Measurements from ENCODE around the gene DOK1. TPM values are rescaled to one million over a fixed set of nuclear protein-coding genes. Genes with fewer than 3 reads are reported as not detected.
A peak's percentile ranks its signal among the peaks of the same experiment; 100 is the strongest.

Gene DOK1
- 12.0 TPM for total RNA-seq (ENCODE audit: insufficient read depth, low replicate concordance)

DNA sequence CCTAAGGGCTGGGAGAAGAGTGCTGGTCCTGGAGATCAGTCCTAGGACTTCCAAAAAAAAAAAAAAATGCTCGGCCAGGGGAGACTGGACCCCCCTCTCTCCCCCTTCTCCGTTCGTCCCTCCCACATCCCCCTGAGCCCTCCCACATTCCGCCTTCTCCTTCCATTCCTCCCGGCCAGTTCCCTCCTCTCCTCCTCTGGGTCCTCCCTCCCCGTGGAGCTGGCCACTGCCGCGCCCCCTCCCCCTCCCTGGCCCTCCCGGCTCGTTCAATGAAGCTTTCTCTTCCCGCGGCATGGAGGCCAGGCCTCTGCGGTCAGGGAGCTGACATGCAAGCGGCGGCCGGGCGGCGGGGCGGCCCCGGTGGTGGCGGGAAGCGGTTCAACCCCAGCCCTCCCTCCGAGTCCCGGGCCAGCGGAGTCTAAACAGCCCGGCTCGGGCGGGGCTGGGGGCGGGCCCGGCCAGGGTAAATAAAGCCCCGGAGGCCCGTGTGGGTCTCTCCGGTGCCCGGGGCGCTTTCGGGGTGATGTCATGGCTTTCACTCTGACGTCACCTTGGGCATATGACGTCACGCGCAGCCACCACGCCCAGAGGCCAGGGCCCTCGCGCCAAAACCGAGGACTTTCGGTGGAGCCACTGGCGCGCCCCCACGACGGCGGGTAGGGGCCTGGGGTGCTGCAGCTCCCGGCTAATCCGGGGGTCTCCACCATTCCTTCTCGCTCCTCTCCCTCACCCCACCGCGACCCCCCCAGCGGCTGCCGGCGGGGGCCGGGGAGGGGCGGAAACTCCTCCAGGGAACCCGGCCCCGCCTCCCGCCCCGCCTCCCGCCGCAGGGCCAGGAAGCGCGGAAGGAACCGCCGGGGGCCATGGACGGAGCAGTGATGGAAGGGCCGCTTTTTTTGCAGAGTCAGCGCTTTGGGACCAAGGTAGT is at the start of gene DOK1, which contains the start of gene LOXL3:
DOK1 (plus strand) TSS at position 829 of the 928 bp plus-strand sequence; CDS start at position 864, 35 bp downstream.
LOXL3 (minus strand) TSS at position 51 of the 928 bp plus-strand sequence. CDS start 1,308 bp downstream, outside the sequence.
- peak; percentile 96 for DNase-seq (ENCODE audit: low spot score)

GRCh38 chr2:74505448-74506246 is 48.9 kb upstream of the DOK1 start:
- DNase-seq (ENCODE audit: low spot score), result no peak

- DNase-seq (ENCODE audit: low spot score), result peak; percentile 99
Observed at GRCh38 chr2:74507145-74507925, 47.2 kb upstream of the DOK1 start, which contains the start of gene PCGF1. Gene PCGF1 (minus strand): TSS chr2:74507695. CDS start chr2:74507668, 27 bp downstream.

GRCh38 chr2:74507926-74508520 is 46.5 kb upstream of the DOK1 start:
- DNase-seq (ENCODE audit: low spot score), result peak; percentile 29

- no peak for DNase-seq (ENCODE audit: low spot score)
Observed at GRCh38 chr2:74510272-74510671, 44.2 kb upstream of the DOK1 start.

DNA sequence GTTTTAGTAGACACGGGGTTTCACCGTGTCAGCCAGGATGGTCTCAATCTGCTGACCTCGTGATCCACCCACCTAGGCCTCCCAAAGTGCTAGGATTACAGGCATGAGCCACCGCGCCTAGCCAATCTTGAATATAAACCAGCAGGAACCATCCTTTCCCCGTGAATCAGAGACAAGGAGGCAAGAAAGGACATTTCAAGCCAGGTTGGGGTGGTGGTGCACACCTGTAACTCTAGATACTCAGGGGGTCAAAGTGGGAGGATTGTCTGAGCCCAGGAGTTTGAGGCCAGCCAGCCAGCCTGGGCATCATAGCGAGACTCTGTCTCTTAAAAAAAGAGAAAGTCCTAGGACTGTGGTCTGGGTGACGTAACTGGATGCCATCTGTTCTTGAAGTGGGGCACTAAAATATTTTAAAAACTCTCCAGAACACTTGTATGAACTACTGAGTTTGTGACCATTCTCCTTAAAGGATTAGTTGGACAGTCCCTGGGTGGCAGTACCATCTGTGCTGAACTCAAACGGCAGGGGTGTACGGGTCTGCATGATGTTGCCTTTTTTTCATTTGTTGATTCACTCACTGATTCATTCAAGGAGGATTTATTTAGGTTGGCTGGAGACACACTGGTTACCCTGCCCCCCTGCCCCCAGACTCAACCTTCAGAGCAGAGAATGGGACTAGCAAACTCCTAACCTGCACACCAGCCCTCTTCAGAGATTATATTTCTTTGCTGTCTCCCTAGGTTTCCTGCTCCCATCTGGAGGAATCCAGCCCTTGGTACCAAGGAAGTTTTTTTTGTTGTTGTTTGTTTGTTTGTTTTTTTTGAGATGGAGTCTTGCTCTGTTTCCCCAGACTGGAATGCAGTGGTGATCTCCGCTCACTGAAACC is 43.2 kb upstream of the DOK1 start:
- DNase-seq (ENCODE audit: low spot score), result no peak

- DNase-seq (ENCODE audit: low spot score), result no peak
Observed at GRCh38 chr2:74512744-74513604, 41.5 kb upstream of the DOK1 start.

DNA sequence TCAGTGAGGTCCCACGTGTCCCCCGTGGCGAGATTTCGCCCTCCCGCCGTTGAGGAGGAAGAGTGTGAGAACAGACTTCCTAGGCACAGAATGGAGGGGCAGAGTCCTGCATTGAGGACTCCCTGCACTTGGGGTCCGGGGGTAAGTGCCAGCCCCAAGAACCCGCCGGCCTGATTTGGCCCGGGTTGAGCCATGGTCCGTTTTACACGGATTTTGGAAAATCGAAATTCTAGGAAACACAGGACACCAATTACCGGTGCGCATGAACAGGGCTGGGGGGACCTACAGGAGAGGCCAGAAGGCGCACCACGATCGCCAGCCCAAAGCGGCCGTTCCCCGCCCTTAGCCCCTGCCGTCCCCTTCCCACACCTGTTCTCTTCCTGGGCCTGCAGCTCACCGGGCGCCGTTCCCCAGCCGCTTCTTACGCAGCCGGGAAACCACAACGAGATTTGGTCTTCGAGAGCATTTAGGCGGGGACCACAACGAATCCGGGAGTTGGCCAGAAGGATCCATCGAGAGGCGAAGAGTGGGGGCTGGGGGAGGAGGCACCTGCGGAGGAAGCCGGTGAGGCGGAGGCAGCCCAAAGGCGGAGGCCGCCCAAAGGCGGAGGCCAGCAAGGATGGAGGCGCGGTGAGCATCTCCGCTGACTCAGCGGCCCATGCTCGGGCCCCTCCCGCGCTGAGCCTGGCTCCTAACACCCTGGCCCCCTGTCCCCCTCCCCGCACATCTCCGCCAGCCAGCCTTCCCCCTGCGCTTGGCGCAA is 40.7 kb upstream of the DOK1 start:
- DNase-seq (ENCODE audit: low spot score), result no peak

DNA sequence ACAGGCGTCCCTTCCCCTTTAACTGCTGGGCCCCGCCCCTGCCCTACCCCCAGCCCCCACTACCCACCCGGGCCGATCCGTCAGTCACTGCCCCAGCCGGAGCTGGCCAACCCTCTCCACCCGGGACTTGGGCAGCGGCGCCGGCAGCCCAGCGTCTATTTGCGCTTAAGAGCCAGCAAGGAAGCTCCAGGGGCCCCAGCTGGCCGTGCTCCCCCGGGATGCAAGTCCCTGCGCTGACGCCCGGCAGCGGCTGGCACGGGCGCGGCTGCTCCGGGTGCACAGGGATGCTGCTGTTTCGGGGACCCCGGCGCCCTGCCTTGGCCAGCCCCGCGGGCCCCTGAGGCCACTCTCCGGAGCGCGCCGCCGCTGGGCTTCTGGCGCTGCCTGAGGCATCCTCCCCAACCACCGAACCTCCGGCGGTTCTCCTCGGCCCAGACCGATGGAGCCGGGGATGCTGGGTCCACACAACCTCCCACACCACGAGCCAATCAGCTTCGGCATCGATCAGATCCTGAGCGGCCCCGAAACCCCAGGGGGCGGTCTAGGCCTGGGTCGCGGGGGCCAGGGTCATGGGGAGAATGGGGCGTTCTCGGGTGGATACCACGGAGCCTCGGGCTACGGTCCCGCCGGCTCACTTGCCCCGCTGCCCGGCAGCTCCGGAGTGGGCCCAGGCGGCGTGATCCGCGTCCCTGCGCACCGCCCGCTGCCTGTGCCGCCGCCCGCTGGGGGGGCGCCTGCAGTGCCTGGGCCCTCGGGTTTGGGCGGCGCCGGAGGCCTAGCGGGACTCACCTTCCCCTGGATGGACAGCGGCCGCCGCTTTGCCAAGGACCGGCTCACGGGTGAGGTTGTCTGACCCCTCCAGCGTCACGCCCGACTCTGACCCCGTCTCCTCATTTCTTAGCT is 39.9 kb upstream of the DOK1 start, which contains the start of gene TLX2:
TLX2 (plus strand) TSS at position 83 of the 903 bp plus-strand sequence; CDS start at position 440, 357 bp downstream.
- DNase-seq (ENCODE audit: low spot score), result no peak

DNA sequence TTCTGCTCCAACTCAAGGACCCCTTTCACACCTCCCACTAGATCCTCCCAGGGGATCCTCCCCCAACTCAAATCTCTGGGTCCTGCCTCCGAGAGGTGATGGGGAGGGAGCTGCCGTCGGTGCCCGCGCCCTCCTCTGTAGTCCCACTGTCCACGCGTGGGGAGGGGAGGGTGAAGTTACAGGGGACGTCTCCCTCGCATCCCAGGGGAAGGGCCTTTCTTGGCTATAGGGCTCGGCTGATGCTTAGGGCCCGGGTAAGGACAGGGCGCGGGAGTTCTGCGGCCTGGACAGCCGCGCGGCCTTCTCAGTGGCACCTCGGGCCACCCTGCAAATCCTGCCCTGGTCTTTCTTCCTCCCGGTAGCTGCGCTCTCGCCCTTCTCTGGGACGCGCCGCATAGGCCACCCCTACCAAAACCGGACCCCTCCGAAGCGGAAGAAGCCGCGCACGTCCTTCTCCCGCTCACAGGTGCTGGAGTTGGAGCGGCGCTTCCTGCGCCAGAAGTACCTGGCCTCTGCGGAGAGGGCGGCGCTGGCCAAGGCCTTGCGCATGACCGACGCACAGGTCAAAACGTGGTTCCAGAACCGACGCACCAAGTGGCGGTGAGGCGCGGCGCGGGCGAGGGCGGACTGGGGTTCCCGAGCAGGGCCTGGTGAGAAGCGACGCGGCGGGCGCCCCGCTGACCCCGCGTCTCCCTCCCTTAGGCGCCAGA is 39.1 kb upstream of the DOK1 start:
- no peak for DNase-seq (ENCODE audit: low spot score)

GRCh38 chr2:74515981-74516633 is 38.4 kb upstream of the DOK1 start:
- DNase-seq (ENCODE audit: low spot score), result peak; percentile 62

- DNase-seq (ENCODE audit: low spot score), result no peak
Observed at GRCh38 chr2:74516650-74517049, 37.9 kb upstream of the DOK1 start.

DNA sequence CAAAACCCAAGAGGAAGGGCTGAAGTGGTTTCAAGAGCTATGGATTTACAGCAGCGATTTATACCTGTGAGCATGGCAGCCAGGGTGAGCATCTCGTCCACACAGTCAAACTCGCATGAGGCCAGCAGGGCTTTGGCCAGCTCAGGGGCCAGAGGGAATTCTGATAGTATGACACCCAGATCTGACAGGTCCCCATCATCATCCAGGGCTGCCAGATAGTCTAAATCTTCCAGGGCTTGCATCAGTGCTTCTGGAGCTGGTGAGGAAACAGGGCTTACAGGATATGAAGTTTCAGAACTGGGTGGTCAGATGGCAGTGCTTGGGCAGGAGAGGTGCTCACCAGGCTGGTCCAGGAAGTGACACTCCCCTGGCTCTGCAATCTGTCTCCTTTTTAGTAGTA is 32.0 kb upstream of the DOK1 start:
- no peak for DNase-seq (ENCODE audit: low spot score)

GRCh38 chr2:74524005-74524404 is 30.5 kb upstream of the DOK1 start:
- DNase-seq (ENCODE audit: low spot score), result no peak

DNA sequence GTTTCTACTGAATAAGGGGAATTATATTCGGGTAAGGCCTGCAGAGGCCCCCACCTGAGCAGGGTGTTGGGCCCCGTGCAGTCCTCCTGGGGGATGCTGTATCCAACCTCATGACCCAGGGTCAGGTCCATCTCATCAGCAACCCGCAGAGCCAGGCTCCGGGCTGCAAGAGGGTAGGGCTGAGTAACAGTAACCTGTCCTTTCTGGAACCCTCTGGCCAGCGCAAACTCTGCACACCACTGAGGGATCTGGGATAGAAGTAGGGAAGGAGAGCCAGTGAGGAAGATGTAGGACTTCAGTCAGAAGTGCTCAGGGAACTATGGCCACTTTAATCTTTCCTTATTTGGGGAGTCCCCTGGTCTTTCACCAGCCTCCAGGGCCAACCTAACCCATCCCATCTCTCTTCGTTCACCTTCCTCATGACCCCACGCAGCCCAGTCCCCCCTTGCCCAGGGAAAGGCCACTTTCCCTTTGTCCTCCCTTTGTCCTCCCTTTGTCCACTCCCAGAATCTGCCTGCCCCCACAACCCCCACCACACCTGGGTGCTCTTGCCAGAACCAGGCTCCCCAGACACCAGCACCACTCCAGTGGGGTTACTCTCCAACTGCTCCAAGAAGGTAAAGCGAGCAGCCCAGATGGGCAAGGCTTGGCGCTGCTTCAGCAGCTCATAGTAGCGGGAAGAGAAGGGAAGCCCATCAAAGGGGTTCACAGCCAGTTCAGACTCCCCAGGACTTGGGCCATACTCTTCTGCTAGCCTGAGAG is 29.4 kb upstream of the DOK1 start:
- DNase-seq (ENCODE audit: low spot score), result no peak

Measured in umbilical cord (tissue), 2 donors.